ENCODE results near the gene PEDS1.
A peak's percentile ranks its signal among the peaks of the same experiment; 100 is the strongest.
"Not testable (repeated sequence)": the region's sequence is repeated elsewhere in the genome, so short reads cannot be mapped to it uniquely, and the experiment has no call there.

The PEDS1 gene

GRCh38 chr20:50189681-50190250, 36.2 kb upstream of the PEDS1 start:
- peak in 1 of 2 experiments; percentile 60 for DNase-seq

DNA sequence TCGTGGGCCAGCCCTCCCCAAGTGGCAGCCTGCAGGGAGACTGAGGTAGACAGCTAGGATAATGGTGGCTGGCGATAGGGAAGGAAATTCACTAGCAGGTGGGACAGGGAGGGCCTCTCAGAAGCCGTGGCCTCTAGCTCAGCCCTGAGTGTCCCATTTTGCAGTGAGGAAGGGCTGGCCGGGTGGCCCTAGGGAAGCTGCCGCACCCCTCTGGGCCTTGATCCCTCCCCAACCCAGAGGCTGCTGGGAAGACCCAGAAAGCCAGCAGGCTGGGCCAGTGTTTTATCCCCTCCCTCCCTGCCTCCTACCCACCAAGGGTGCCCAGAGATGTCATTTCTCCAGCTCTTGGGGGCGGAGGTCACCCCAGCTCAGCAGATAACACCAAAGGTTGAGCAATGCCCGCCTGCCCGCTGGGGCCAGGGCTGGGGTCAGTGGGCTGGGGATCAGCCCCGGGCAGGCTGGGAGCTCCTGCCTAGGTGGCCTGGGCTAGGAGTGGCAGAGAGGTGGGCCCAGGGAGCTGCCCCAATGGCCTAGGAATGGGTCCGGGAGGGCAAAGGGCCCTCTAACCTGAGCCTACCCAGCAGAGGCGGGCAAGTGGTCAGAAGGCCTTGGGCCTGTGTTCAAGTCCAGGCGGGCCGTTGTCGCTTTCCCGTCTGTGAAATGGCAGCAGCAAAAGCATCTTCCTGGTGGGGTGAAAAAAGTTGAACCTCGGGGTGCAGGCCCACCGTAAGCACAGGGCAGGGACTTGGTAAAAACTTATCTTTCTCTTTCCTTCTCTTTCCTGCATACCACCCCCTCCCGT, 35.6 kb upstream of the PEDS1 start:
- no peak for DNase-seq

DNA sequence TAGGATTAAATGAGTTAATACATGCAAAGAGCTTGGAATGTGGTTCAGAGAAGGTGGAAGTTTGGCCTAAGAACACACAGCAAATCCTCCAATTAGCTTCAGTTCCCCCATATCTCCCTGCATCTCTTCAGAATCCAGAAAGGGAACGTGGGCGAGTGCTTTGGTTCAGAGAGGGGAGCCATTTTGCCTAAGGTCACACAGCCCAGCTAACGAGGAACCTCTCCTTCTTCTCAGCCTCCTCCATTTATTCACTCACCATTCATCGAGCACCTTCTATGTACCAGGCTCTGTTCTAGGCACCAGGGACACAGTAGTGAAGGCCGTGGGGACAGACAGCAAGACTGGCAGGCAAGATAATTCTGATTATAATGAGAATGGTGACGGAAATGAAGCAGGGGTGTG, 34.8 kb upstream of the PEDS1 start:
- no peak for DNase-seq

DNA sequence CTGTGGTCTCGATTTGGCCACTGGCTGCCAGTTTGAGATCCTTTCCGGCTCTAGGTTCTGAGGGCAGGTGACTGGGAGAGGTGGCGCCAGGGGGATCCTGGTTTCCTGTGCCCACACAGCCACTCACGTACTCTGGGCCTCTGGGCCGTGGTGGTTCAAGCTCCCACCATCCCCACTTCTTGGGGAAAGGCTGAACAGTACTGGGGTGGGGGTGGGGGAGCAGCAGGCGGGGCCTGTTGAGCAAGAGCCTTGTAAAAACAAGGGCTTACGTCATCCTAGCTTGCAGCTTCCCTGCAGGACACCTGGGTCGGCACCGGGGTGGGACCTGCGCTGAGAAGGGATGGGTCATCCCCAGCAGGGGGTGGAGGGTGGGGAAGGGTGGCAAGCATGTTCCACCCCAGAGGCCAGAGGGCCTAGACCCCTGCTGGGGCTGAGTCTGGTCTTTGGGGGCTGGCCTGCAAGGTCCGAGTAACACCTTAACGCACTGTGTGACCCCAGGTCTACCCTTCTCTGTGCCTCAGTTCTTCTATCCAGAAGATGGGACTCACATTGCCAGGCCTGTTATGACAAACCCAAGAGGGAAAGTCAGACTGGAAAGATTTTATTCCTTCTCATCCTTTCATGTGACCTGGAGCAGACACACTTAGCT, 34.0 kb upstream of the PEDS1 start:
- no peak for DNase-seq

DNA sequence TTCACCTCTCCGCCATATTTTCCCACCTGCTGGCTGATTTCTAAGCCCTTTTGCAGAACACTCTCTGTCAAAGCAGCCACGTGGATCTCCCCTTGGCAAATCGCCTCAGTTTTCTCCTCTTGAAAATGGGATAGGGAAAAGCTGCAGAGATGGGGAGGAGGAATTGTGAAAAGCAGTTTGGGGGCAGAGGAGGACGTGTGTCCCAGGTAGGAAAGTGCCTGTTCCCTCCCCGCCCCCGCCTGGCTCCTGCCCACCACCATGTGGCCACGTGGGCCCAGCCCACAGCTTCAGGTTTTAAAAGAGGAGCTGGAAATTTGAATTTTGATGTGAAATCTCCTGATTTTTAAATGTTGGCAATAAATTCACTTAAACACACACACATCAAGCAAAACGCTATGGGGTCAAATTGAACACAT, 33.5 kb upstream of the PEDS1 start:
- no peak for DNase-seq

DNA sequence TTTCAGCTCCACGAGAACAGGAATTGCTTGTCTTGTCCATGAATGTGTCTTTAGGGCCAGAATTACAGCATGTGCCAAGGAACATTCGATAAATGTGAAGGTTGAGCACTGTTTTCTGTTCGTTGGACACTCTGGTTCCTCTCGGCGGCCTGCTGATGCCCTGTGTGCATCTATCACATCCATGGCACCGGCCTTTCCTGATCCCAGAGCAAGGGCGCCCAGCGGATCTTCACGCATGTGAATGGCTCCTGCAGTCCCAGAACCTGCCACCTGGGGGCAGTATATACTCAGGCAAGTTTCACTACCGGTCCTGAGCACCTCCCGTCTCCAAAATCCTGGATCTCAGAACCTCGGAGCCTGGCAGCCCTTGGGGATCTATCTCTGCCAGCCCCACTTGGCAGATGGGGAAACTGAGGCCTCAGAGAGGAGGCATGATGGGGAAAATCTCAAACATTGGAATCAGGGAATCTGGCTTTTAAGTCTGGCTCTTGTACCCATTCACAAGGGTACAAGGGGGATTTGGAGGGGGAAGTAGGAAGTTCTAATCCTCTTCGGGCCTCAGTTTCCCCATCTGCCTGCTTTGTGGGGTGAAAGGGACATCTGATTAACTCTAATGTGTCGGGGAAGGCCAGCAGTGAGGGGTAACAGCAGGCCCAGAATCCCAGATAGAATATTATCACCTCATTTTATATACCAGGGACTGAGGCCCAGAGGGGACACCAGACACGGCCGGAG, 32.8 kb upstream of the PEDS1 start:
- DNase-seq = peak; percentile 65 to 91

DNA sequence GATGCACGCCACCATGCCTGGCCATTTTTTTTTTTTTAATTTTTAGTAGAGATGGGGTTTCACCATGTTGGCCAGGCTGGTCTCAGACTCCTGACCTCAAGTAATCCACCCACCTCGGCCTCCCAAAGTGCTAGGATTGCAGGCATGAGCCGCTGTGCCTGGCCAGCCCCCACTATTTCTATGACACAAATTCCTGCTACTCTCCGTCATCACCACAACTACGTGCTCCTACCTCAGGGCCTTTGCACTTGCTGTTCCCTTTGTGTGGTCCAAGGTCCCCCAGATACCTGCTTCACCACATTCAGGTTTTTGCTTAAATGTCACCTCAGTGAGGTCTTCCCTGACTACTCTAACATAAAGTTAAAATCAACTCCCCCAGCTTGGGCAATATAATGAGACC, 31.9 kb upstream of the PEDS1 start:
- no peak for DNase-seq

GRCh38 chr20:50182346-50182745, 28.8 kb upstream of the PEDS1 start:
- no peak for DNase-seq

GRCh38 chr20:50181344-50181743, 27.8 kb upstream of the PEDS1 start:
- DNase-seq = no peak

- DNase-seq = not testable (repeated sequence)
Measured at GRCh38 chr20:50178672-50179071, 25.1 kb upstream of the PEDS1 start.

- DNase-seq = no peak
Measured at GRCh38 chr20:50175938-50176933, 22.7 kb upstream of the PEDS1 start.

DNA sequence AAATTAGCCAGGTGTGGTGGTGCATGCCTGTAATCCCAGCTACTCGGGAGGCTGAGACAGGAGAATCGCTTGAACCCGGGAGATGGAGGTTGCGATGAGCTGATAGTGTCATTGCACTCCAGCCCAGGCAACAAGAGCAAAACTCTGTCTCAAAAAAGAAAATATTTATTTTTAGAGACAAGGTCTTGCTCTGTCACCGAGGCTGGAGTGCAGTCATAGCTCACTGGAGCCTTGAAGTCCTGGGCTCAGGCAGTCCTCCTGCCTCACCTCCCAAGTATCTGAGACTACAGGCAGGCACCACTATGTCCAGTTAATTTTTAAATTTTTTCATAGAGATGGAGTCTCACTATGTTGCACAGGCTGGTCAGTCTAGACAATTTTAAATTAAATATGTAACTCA, 20.9 kb upstream of the PEDS1 start:
- DNase-seq = no peak

DNA sequence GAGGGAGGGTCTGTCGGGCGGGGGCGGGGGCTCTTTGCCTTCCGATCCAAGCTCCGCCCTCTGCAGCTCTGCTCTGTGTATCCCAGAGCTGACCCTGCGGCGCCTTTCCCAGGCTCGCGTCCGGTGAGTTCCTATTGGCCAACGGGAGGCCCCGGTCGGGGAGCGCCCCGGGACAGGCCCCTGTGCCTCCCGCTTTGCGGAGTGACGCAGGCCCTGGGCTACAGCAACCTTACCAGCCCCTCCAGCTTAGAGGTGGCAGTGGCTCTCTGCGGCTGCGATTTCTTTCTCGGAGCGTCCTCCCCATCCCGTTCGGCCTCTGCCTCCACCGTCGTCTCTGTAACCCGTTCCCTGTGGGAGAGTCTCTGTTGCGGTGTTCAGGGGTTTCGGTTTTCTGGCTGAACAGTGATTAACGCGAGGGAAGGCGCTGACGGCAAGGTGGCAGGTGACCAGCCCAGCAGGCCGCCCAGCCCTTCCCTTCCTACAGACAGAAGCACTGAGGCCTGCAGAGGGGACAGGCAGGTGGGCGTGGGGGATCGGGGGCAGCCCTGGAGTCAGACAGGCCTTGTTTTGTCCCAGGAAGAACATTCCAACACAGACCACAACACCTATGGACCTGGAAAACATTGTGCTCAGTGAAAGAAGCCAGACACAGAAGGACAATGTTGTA, 19.0 kb upstream of the PEDS1 start:
- peak in 1 of 2 experiments; percentile 48 for DNase-seq

- no peak for DNase-seq
Measured at GRCh38 chr20:50170549-50171220, 17.2 kb upstream of the PEDS1 start.

DNA sequence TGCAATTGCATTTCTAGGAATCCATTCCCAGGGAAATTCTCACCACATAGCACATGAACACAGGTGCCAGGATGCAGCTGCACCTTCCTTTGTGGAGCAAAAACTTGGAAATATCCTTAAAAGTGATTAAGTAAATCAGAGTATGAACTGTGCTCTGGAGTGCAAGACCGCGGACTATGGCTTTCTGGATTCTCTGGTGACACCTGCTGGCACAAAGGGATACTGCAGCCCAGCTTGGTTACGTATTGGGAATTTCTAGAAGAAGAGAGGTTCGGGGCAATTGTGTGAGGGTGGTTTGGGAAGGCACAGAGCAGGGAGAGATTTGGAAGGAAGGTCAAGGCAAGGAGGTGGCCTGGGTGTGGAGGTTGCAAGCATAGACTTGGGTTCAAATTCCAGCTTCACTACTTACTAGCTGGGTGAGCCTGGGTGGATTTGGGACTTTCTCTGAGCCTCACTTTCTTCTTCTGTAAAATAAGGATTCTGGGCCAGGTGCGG, 15.9 kb upstream of the PEDS1 start:
- peak; percentile 38 to 48 for DNase-seq

DNA sequence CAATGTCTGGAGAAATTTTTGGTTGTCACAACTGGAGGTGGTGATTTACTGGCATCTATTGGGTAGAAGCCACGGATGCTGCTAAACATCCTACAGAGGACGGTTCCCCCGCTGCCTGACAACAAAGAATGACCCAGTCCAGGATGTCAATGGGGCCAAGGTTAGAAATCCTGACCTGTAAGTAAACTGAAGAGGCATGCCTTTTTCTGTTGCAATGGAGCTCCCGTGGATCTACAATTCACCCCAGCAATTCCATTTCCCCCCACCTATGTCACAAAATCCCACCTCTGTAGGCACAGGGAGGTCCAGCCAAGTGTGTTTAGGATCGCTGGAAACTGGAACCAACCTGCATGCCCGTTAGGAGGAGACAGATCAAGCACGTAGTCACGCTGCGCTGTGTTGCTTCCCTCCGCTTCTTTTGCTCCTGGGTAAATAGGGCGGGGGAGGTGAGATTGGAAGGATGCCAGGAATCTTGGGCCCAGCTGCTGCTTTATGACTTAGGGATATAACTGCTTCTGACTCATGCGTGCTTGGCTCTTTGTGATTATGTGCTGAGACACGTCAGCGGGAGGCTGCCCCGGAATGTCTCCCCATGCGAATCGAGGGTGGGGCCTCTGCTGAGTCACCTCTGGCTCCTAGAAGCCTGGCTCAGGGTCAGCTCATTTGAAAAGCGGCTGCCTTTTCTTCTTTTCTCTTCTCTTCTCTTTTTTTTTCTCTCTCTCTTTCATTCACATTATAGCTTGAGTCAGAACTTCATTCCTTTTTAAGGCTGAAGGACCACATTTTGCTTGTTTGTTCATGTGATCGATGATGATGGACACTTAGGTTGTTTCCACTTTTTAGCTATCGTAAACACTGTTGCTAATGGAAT, 12.4 kb upstream of the PEDS1 start:
- peak; percentile 68 to 88 for DNase-seq

DNA sequence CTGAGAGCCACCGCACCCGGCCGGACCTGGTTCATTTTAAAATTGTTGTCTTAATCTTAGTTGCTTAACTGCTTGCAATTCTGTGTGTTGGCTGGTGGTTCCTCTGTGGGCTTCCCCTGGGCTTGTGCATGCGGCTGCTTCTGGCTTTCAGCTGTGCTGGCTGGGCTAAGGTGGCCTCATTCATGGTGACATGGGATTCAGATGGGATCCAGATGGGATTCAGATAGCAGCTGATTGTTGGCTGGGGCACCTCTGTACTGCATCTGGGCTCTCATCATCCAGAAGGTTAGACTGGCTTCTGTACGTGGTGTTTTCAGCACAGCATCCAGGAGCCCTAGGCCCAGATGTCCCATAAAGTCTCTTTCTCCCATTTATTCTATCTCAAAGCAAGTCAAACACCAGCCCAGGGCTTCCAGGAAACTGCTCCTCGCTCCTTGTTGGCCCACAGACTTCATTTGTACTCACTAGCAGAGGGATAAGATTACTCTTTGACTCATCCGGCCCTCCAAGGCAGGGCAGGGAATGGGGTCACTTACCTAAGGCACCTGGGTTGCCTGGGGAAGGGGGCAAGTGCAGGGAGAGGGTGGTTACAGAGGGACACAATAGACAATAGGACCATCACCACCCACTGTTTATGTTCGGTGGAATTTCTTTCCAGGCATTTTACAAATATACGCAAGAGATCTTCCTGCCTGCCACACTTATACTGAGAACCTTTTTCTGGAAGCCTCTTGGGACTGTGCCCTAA, 10.2 kb upstream of the PEDS1 start:
- DNase-seq = no peak

GRCh38 chr20:50161494-50161893, 8.0 kb upstream of the PEDS1 start:
- not testable (repeated sequence) for DNase-seq

DNA sequence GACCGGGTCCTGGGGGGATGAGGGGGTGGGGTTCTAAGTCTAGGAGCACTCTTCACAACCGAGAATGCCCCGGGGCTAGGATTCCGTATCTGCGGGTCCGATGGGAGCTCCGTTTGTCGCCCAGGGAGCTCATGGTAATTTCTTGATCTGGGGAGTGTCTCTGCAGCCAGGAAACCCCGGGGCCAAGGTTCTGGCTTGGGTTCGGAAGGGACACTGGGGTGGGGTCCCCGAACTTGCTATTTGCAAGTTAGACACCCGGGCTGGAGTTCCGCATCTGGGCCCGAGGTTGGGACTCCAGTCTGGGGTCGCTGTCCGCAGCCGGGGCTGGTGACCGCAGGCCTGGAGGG, 397 bp downstream of the PEDS1 start:
- DNase-seq = no peak

All from NCI-H1930 (cell line).